Hematopoietic multipotent progenitor cell (in vitro differentiated cells): ENCODE measurements around the gene NCOA7. TPM values are rescaled to one million over a fixed set of nuclear protein-coding genes. Genes with fewer than 3 reads are reported as not detected.
A peak's percentile ranks its signal among the peaks of the same experiment; 100 is the strongest.

Source experiments
- DNase-seq, 3 donors: peaks; one replicate each; pipeline ENCODE4 v3.0.0-alpha.2; 2011 to 2015; ENCODE audit warnings: low read depth in 2 of 3, low spot score in 2 of 3
- total RNA-seq: library from RNA; depleted of rRNA; stranded (reverse); fragments of >200 nt; gene quantifications from one replicate; pipeline ENCODE4 v1.2.3, GENCODE V29; 2012

Gene NCOA7
- total RNA-seq, 1 donor, result 105 TPM

GRCh38 chr6:125811259-125811658 is 20.5 kb downstream of the NCOA7 start:
- DNase-seq, result peak in 1 of 3 donors; percentile 39

GRCh38 chr6:125812394-125813292 is 21.9 kb downstream of the NCOA7 start:
- peak in 1 of 3 donors; percentile 30 for DNase-seq

GRCh38 chr6:125814481-125814880 is 23.7 kb downstream of the NCOA7 start:
- DNase-seq, result no peak

DNA sequence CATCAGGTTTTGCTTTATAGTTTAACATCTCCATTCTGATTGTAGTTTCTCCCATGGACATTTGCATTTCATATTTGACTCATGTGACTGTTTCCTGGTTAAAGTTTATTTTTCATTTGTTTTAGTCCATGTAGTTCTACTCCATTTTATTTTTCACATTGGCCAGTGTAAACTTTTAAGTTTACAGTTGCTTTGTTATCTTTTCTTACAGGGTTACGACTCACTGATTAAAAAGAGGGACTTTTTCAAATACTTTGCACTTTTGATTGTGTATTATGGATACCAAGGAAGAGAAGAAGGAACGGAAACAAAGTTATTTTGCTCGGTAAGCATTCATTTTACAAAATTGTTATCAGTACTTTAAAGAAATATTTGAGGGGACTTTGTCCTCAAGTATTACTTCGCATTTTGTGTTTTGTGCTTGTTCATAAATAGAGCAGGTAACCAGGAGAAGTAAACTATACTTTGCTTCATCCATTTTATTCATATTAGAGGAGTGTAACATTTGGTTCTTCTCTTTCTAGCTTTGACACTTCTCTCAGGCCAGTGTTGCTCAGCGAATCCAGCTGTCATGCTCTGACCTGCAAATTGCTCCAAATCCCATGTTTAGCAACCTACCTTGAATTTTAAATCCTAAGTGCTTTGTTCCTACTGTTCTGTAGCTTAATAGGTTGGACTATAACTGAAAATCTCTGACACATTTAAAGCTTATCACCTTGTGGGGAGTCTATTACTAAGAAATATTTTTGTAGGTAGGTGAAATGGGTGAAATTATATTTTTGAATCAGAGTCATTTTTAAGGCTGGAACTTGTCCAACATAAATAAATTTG is 24.5 kb downstream of the NCOA7 start:
- no peak for DNase-seq

GRCh38 chr6:125816828-125817280 is 26.1 kb downstream of the NCOA7 start:
- no peak for DNase-seq

DNA sequence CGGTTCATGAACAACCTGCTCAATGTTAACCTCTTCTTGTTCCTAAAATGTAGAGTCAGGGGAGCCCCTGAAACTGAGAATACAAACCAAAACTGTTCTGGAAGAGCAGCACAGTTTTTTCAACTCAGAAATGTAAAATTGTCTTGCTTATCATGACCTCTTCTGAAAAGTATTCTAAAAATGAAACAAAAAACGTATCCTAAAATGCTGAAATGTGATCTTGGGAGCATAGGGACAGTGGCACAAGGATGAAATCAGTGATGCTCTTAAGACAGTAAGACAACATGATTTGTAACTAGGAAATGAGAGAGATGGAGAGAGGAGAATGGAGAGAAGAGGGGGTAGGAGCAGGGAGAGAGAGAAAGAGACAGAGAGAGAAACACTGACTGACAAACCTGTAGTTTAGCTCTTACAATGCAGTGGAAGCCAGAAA is 27.5 kb downstream of the NCOA7 start:
- DNase-seq, result no peak

- no peak for DNase-seq
Observed at GRCh38 chr6:125818772-125819260, 28.1 kb downstream of the NCOA7 start.

DNA sequence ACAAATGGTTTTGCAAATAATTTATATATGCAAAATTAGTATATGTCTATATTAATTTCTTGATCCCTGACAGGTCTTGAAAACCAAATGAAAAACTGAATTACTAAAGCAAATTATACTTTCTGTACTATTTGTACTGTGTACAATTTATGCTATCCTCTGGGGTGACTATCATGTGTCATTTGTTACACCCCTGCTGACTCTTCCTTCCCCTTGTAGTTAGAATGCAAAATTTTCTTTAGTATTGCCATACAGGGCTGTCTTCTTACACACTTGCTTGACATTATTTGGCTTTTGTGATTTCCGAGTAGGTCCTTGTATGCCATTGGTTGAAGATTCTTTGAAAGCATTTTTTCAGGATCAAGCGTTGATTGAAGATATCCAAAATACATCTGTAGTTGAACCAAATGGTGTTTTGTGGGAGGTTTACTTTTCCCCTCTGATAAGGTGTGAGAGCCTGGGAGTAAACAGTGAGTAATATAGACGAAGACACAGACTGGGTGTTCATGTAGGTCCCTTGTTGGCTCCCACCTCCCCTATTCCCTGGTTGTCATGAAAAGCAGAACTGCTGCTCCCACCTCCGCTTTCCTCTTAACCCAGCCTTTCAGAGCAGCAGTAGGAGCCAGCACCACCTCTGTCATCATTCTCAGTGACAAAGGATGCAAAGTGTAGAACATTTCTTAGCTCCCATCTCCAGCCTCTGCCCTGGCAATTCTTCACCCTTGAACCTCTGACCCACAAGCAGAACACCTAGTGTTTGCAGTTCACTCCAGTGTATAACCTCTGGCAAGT is 29.0 kb downstream of the NCOA7 start:
- no peak for DNase-seq

DNA sequence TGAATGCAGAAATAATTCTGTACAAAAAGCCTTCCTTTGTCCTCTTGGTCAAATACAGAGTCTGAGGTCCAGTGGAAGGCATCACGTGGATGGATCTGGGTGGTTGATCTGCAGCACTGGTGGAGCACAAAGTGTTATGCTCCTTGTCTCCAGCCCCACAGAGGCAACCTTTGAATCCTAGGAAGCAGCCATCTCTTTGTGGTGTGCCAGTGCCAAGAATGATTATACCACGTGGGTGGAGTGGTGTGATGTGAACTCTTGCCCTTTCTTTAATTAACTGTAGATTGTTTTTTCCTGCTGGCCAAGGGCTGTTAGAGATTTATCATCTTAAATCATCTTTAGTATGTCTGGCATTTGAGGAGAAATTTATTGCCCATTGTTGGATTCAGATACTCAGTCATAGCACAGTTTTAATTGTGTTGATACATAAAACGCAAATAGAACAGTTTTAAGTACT is 31.1 kb downstream of the NCOA7 start:
- peak in 1 of 3 donors; percentile 38 for DNase-seq

DNA sequence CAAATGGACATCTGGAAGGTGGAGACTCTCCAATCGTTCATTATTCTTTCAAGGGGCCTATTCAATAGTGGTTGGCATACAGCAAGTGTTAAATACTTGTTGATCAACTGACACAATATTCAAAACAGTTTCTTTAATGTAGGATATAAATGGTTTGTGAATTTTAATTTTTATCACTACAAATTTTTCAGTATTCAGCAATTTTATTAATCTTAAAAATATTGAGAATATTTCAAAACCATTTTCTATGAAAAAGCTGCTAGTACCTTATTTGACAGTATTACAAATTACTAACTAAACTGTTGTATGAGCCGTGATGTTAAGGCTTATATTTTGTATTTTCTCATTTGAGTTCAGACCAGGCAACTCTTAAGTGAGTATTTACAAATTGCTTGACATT is 32.4 kb downstream of the NCOA7 start:
- DNase-seq, result no peak

GRCh38 chr6:125824946-125825771 is 34.4 kb downstream of the NCOA7 start:
- no peak for DNase-seq

GRCh38 chr6:125826695-125827463 is 36.1 kb downstream of the NCOA7 start:
- no peak for DNase-seq

GRCh38 chr6:125827788-125828320 is 37.1 kb downstream of the NCOA7 start:
- DNase-seq, result no peak

DNA sequence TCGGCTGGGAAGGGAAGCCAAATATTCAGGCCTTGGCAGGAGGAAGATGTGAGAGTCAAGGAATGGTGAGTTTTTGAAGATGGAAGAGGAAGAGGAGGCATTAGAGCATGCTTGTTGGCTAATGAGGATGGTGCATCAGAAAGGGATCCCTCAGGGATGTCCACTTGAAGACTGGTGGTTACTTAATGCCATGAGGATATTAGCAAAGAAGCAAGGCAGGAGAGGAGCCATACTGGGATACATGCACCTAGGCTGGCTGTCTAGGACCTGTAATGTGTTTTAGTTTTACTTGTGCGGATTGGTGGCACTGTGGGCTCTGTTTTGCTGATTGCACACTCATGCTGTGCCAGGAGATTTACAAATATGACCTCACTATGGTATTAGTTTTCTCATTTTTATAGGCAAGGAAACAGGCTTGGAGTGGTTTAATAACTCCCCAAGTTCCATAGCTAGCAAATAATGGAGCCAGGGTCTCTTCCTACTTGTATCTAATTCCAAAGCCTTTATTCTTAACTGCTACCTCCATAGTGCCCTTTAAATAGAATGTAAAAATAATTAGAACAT is 37.8 kb downstream of the NCOA7 start:
- DNase-seq, result no peak

GRCh38 chr6:125829433-125829832 is 38.7 kb downstream of the NCOA7 start:
- DNase-seq, result peak in 2 of 3 donors; percentile 86 to 94

DNA sequence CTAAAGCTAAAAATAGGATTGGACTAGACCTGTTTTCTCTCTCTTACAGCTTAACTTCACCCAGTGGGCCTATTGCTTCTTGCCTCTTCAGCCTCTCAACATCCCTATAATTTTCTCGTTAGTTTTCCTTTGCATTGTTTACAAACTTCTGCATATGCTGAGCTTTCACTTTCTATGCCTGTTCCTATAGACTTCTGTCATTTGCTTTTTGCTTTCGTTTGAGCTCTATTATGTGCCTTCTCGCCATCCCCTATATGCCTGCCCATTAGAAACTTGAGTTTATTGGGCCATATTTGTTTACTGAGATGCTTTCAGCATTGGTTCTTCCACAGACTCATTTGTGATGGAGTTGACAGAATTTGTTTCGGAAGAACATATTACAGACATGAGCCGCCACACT is 40.9 kb downstream of the NCOA7 start:
- no peak for DNase-seq

DNA sequence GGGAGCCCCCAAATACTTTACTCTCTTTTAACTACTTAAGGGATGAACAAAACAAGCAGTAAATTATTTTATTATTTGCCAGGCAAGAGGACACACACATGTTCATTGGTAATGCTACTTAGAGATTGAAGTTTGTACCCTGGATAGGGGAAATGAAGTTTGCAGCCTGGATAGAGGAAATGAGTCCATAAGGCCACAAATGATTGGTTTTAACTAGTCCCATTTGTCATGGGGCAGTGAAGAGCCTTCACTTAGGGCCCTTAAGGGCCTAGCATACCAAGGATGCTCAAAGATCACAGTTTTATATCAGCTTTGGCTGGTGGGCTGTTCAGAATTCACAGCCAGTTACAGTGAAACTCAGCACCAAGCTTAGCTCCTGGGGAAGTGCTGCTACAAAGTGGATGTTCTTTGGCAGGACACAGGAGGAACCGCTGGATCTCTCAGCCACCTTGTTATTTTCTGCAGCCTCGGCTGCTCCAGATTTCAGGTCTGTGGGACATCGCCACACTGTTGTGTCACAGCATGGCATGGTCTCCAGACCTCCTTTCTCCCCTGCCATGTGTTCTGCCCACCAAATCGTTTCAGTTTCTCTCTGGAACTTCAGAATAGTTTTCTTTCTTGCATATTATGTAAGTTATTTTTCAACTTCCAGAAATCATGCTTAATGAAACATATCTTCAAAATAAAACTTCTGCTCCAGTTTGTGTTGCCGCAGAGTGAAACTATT is 41.8 kb downstream of the NCOA7 start:
- DNase-seq, result no peak

DNA sequence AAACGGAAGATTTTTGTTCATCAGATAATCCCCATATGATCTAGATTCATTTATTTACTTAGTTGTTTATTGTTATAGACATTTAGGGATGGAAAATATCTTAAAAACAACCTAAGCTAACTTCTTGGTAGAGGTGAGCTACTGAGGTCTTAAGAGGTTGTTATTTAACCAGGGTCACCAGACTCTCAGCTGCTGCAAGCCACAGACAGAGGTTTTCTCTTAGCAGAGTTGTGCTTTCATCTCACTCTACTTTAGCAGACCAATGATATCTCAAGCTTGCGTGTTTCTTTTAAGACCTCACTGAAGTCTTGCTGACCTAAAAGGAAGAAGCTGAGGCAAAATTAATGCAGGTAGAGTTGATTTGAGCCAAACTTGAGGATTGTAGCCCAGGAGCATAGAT is 43.6 kb downstream of the NCOA7 start:
- no peak for DNase-seq
